Thoracic aorta (tissue), 2 donors: Measurements from ENCODE around the gene PPP1R1A. TPM values are rescaled to one million over a fixed set of nuclear protein-coding genes. Genes with fewer than 3 reads are reported as not detected.

Experiments used
- ATAC-seq: fragments of 150-250 bp; one replicate; pipeline ENCODE4 v1.8.0; 2017; ENCODE audit warnings: low read depth; ENCODE audit not compliant: insufficient number of reproducible peaks, low FRiP score
- DNase-seq: peaks from one replicate; pipeline ENCODE4 v3.0.0-alpha.2; 2020; ENCODE audit warnings: low spot score
- H3K27ac ChIP-seq, 2 donors: fragments of 200-600 bp; sonication (generic); 1 replicate in 1 of 2; 2 replicates in 1 of 2; pipeline ENCODE4 v1.5.1; 2016; ENCODE audit warnings: mild to moderate bottlenecking in 2 of 2, moderate library complexity in 2 of 2
- H3K27me3 ChIP-seq: fragments of 200-600 bp; sonication (generic); replicated peaks from 2 replicates; pipeline ENCODE4 v1.6.0; 2016; ENCODE audit warnings: mild to moderate bottlenecking; ENCODE audit not compliant: insufficient read depth
- H3K36me3 ChIP-seq: fragments of 200-600 bp; sonication (generic); one replicate; pipeline ENCODE4 v1.5.1; 2016
- H3K4me1 ChIP-seq, 2 donors: fragments of 200-600 bp; sonication (generic); 1 replicate in 1 of 2; 2 replicates in 1 of 2; pipeline versions ENCODE4 v1.5.1 to v1.6.0; 2016; ENCODE audit warnings: low read depth in 2 of 2, mild to moderate bottlenecking in 1 of 2; ENCODE audit not compliant: control insufficient read depth in 1 of 2
- H3K4me3 ChIP-seq: fragments of 200-600 bp; sonication (generic); 2 replicates; pipeline ENCODE4 v1.5.1; 2016; ENCODE audit warnings: mild to moderate bottlenecking
- H3K9me3 ChIP-seq: fragments of 200-600 bp; sonication (generic); 2 replicates; pipeline ENCODE4 v1.5.1; 2016
- CTCF ChIP-seq: fragments of 200-600 bp; sonication (generic); IDR thresholded peaks from one replicate; pipeline ENCODE4 v1.5.1; 2019; ENCODE audit warnings: antibody characterized with exemption
- total RNA-seq, 2 donors: library from RNA; depleted of rRNA; stranded (reverse); fragments of >200 nt; gene quantifications; one replicate each; pipeline versions ENCODE4 v1.1.0 to v1.2.3, GENCODE V29; 2016

PPP1R1A gene
- total RNA-seq, 2 donors from 2014 or later: 3.3 to 10.3 TPM

- Histone ChIP-seq H3K4me1 (peaks cover 0 to 17% of the 10 kb centered on the region in 2 donors), H3K36me3 (no peaks in the 10 kb centered on the region), H3K4me3 (no peak overlapping the region), H3K27me3 (no peaks in the 10 kb centered on the region), H3K9me3 (no peaks in the 10 kb centered on the region), H3K27ac (no peak overlapping the region)
- no peak for ATAC-seq
- DNase-seq: no peak
- no peak for TF ChIP-seq CTCF
These were observed 5.3 kb upstream of the PPP1R1A start for GRCh38 chr12:54593725-54594124.

GRCh38 chr12:54593135-54593534 is 4.7 kb upstream of the PPP1R1A start:
- ATAC-seq: no peak
- DNase-seq: no peak

GRCh38 chr12:54592316-54592715 is 3.9 kb upstream of the PPP1R1A start:
- H3K4me3 ChIP-seq: no peak overlapping the region
- peaks cover 3 to 29% of the 10 kb centered on the region in 2 donors for H3K4me1 ChIP-seq
- no peak overlapping the region for H3K27ac ChIP-seq
- ATAC-seq (no peak), DNase-seq (no peak)
- TF ChIP-seq CTCF: no peak
- no peaks in the 10 kb centered on the region for H3K9me3 ChIP-seq
- no peaks in the 10 kb centered on the region for H3K27me3 ChIP-seq
- H3K36me3 ChIP-seq: no peaks in the 10 kb centered on the region

More at GRCh38 chr12:54593135-54593534, 4.7 kb upstream of the PPP1R1A start:
- H3K36me3 ChIP-seq: no peaks in the 10 kb centered on the region
- H3K27me3 ChIP-seq: no peaks in the 10 kb centered on the region
- H3K27ac ChIP-seq: no peak overlapping the region
- no peaks in the 10 kb centered on the region for H3K9me3 ChIP-seq
- no peak overlapping the region for H3K4me3 ChIP-seq
- peaks cover 0 to 20% of the 10 kb centered on the region in 2 donors for H3K4me1 ChIP-seq
- TF ChIP-seq CTCF: no peak

- no peak for ATAC-seq
- DNase-seq: no peak
- Histone ChIP-seq H3K4me3 (no peak overlapping the region), H3K27ac (peak overlapping the region; percentile 6 to 69), H3K9me3 (no peaks in the 10 kb centered on the region), H3K27me3 (no peaks in the 10 kb centered on the region), H3K4me1 (peaks cover 3 to 40% of the 10 kb centered on the region in 2 donors), H3K36me3 (no peaks in the 10 kb centered on the region)
- no peak for TF ChIP-seq CTCF
These were observed 2.6 kb upstream of the PPP1R1A start for GRCh38 chr12:54590978-54591591.

GRCh38 chr12:54589964-54590363 is 1.5 kb upstream of the PPP1R1A start:
- Histone ChIP-seq H3K4me3 (no peak overlapping the region), H3K27me3 (no peaks in the 10 kb centered on the region), H3K36me3 (no peaks in the 10 kb centered on the region), H3K9me3 (no peaks in the 10 kb centered on the region), H3K27ac (no peak overlapping the region), H3K4me1 (peaks cover 3 to 40% of the 10 kb centered on the region in 2 donors)
- no peak for DNase-seq
- TF ChIP-seq CTCF: no peak
- no peak for ATAC-seq
